Vagina (tissue), 2 donors: ENCODE measurements around the gene NRDE2.
"Not testable (repeated sequence)": the region's sequence is repeated elsewhere in the genome, so short reads cannot be mapped to it uniquely, and the experiment has no call there.

Experiments
- POLR2A ChIP-seq, 2 donors: fragments of 450-650 bp; IDR thresholded peaks; one replicate each; pipeline ENCODE4 v1.6.1; 2017; ENCODE audit warnings: antibody characterized with exemption in 2 of 2, mild to moderate bottlenecking in 2 of 2, moderate library complexity in 2 of 2
- POLR2AphosphoS5 ChIP-seq, 2 donors: sonication (generic); formaldehyde crosslinking; IDR thresholded peaks; one replicate each; pipeline ENCODE4 v1.9.0; 2017; ENCODE audit warnings: antibody characterized with exemption in 2 of 2, mild to moderate bottlenecking in 2 of 2, low read depth in 1 of 2; ENCODE audit not compliant: insufficient read depth in 1 of 2
- TF ChIP-seq, protein P1 (sequence below), 3 experiments: fragments of 450-650 bp in 2 of 3; fragments of 200-600 bp in 1 of 3; sonication (generic) in 1 of 3; IDR thresholded peaks; one replicate each; pipeline ENCODE4 v1.5.1; 2017 to 2019; ENCODE audit warnings: antibody characterized with exemption in 3 of 3, mild to moderate bottlenecking in 2 of 3, moderate library complexity in 2 of 3

DNA sequence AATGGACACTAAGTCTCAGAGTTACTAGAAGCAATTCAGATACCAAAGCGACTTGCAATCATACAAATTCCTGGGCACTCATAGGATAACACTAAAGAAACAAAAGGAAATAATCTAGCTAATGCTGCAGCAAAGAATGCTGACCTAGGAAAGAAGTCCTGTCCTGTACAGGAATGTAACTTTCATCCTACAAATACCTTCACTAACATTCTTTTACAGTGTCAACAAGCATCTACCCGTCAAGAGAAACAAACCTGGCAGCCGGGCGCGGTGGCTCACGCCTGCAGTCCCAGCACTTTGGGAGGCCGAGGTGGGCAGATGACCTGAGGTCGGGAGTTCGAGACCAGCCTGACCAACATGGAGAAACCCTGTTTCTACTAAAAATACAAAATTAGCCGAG lies 84.3 kb downstream of the NRDE2 start:
- TF ChIP-seq, protein P1, sequence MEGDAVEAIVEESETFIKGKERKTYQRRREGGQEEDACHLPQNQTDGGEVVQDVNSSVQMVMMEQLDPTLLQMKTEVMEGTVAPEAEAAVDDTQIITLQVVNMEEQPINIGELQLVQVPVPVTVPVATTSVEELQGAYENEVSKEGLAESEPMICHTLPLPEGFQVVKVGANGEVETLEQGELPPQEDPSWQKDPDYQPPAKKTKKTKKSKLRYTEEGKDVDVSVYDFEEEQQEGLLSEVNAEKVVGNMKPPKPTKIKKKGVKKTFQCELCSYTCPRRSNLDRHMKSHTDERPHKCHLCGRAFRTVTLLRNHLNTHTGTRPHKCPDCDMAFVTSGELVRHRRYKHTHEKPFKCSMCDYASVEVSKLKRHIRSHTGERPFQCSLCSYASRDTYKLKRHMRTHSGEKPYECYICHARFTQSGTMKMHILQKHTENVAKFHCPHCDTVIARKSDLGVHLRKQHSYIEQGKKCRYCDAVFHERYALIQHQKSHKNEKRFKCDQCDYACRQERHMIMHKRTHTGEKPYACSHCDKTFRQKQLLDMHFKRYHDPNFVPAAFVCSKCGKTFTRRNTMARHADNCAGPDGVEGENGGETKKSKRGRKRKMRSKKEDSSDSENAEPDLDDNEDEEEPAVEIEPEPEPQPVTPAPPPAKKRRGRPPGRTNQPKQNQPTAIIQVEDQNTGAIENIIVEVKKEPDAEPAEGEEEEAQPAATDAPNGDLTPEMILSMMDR (IDR thresholded peaks at IDR 0.05), result not testable (repeated sequence)
- not testable (repeated sequence) for TF ChIP-seq POLR2A (IDR thresholded peaks at IDR 0.05); POLR2AphosphoS5 (IDR thresholded peaks at IDR 0.05; ENCODE audit: insufficient read depth in 1 of 2, low read depth in 1 of 2)
